HG02642 (cell line): ENCODE results near the gene ZBTB40.

ENCODE experiments used
- ATAC-seq: cut with Tn5 transposase; IDR thresholded peaks from one replicate; pipeline ENCODE4 v1.9.1; 2021; ENCODE audit warnings: mild to moderate bottlenecking; ENCODE audit not compliant: unreplicated experiment, poor library complexity

Gene ZBTB40

GRCh38 chr1:22496536-22497160 is 45.0 kb downstream of the ZBTB40 start:
- no peak for ATAC-seq

DNA sequence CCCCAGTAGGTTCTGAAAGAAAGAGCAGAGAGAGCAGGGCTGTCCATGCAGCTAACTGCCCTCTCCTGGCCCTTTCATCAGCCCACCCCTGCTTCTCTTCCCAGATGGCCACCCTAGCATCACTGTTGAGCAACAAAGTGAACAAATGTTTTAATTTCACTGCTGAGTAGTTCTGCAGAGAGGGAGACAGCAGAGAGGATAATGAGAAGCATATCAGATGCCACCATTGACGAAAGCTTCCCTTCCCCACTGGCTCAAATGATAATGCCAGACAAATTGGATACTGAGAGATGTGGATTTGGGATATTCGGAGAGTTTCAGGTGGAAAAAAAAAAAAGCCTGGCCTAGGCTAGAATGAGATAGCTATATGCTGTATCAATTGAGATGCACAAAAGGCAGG is 46.8 kb downstream of the ZBTB40 start:
- ATAC-seq = no peak

DNA sequence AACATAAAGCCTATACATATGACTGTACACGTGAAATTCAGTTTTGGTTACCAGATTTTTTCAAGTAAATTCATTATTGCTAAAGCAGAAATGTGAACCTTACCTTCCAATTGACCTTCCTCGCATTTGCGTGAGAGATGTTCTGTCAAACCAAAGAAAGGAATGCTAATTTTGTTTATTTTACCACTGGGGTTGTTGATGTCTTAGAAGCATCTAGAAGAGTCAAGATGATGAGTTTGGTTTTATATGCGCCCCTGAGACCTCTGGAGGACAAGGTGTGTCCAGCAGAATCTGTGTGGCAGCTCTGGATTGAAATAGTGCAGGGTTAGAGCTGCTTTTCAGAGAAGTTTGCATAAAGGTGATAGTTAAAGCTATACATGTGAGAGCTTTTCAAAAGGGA is 48.4 kb downstream of the ZBTB40 start:
- ATAC-seq = no peak

GRCh38 chr1:22500471-22500870 is 48.8 kb downstream of the ZBTB40 start:
- no peak for ATAC-seq

GRCh38 chr1:22502202-22502601 is 50.6 kb downstream of the ZBTB40 start:
- ATAC-seq = no peak

DNA sequence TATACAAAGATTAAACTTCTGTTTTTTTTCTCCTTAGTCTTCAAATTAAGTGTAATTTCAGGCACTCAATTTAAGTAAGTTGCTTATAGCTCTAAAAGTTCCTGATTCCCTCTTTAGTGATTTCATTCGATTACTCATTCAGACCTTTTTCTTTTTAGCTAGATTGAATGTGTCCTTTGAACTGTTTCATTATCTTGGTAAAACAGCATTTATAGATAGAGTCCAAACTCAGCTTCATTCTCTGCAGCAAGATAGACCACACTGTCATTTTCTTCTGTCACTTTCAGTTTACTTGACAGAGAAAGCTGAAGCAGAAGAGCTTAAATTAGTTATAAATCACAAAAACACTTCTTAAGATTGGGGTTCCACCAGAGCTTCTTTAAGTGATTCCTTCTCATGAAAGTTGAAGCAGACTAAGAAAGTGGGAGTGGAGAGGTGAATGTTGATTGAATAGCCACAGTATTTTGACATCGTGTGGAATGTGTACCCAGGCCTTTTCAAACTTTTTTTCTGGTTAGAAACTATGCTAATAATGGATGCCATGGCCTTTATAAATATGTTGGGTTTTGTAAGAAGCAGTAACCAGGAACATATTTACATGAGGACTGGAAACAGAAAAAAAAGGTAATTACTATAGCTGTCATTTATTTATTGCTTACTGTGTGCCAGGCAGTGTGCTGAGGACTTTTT is 52.2 kb downstream of the ZBTB40 start:
- ATAC-seq = no peak

- no peak for ATAC-seq
These were observed 54.6 kb downstream of the ZBTB40 start for GRCh38 chr1:22506130-22506692.

- ATAC-seq = no peak
These were observed 55.9 kb downstream of the ZBTB40 start for GRCh38 chr1:22507587-22507986.

GRCh38 chr1:22508329-22508728 is 56.7 kb downstream of the ZBTB40 start:
- no peak for ATAC-seq

DNA sequence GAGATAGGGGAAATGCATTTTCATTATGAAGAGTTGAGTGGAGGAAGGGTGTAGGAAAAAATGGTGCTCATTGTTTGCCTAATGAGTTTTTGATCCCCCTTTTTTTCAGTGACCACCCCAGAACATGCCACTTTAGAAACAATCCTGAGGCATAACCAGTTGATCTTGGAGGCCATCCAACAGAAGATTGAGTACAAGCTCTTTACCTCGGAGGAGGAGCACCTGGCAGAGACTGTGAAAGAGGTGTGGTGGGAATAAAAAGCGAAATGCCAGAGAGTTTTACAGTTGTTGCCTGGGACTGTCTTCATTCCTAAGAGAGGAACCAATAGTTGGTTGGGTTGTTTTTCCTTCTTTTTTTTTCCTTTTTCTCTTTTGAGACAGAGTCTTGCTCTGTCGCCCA is 57.3 kb downstream of the ZBTB40 start:
- no peak for ATAC-seq

DNA sequence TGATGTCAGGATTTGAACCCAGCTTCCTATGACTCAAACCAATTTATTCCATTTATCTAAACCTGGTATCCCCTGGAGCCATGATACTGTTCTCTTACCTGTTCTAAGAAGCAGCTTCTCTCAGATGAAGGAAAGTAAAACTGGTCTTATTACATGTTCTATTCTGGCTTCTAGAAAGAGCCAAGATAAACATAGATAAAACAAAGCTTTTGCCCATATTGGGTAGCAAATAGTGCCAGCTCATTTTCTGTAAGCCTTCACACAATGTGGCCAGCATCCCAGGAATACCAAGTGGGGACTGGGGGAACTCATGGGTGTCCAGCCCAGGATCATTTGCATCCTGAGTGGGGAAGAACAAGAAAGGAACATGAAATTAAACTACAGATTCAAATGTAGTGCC is 58.2 kb downstream of the ZBTB40 start:
- ATAC-seq = no peak

DNA sequence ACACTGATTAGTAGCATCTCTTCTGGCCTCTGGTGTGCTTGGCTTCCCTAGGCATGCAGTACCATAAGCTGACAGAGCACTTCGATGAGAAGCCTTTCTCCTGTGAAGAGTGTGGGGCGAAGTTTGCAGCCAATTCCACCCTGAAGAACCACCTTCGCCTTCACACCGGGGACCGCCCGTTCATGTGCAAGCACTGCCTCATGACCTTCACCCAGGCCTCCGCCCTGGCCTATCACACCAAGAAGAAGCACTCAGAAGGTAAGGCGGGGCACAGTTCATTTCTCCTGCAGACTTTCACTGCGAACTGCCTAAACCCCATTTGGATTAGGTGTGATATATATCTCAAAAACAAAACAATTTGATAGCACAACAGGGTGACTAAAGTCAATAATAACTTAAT is 61.2 kb downstream of the ZBTB40 start:
- no peak for ATAC-seq

DNA sequence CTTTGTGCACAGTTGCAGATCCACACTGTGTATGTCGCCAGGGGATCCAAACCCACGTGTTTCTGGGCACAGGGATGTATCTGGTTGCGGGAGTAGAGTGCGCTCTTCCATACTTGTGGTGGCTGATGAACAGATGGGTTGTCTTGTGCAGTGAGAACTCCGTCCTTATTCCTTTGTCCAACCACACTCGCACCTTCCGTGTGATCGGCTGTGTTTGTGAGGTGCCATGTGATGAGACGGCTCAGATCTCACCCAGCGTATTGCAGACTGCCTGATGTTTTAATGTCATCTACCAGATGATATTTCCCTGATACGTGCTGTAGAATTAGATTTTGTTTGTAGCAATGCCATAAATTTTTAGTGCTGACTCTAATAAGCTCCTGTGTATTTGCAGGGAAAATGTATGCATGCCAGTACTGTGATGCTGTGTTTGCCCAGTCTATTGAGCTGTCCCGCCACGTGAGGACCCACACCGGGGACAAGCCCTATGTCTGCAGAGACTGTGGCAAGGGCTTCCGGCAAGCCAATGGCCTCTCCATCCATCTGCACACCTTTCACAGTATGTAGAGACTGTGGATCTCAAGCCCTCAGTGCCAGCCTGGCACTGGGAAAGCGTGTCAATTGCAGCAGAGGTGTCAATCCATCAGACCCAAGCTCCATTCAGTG is 65.4 kb downstream of the ZBTB40 start:
- ATAC-seq = no peak

DNA sequence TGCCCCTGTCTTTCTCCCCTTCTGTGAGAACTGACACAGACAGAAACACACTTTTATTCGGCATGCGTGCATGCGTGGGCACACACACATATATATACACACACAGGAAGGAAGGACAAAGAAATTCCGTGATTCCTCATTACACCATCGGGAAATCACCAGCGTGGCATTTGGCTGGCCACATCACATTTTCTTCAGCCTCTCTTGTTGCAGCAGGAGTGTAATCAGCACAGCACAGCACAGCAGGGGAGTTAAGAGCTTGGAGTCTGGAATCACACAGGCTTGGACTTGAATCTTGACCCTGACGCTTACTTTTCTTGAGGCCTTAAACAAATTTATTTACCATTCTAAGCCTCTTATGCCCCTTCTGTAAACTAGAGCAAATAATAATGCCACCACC is 66.3 kb downstream of the ZBTB40 start:
- no peak for ATAC-seq

DNA sequence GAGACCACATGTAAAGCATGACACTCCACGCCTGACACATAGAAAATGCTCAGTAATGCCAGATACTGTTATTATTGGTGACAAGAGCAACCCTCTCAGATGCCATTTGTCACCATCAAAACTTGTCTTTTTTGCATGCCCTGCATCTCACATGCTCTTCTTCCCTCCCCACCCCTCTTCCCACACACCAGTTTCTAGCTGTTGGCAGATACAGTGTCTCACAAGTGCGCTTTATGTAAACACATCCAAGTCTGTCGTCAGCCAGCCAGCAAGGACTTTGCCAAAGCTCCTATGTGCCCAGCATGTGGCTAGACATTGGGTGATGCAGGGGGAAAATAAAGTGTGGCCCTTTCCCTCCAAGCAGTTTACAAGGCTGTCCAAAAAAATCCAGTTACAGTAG is 66.7 kb downstream of the ZBTB40 start:
- ATAC-seq = no peak

DNA sequence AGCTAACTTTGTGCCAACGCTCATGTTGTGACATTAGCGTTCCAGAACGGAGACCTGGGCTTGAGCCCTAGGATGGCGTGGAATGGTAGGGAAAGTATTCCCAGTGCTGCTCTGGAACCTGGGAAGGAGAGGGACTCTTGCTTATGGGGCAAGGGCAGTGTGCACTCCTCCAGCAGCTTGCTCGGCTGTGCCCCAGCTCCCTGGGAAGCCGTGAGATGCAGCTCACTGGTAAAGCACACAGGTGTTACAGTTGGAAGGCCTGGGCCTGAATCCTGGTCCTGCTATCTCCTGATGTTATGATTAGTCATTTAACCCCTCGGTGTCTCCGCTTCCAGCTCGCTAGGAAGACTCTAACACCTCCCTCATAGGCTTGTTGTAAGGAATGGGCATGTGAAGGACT is 69.2 kb downstream of the ZBTB40 start:
- no peak for ATAC-seq

DNA sequence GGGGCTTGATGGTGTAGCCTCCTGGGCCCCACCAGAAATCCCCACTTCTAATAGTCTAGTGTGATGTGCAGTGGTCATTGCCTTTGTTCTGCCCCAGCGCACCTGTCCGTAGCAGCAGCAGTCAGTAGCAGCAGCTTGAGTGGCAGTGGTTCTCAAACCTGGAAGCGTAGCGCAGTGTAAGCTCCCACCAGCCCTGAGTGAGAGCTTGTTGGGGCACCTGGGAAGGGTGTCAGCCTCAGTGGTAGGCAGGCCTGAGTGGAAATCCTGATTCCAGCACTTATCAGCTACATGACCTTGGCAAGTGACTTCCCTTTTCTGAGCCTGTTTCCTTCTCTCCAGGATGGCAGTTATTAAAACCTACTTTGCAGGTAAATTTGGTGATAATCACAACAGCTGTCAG is 70.0 kb downstream of the ZBTB40 start:
- no peak for ATAC-seq

- ATAC-seq = no peak
These were observed 70.6 kb downstream of the ZBTB40 start for GRCh38 chr1:22522221-22522743.

- ATAC-seq = no peak
These were observed 72.8 kb downstream of the ZBTB40 start for GRCh38 chr1:22524481-22524880.

DNA sequence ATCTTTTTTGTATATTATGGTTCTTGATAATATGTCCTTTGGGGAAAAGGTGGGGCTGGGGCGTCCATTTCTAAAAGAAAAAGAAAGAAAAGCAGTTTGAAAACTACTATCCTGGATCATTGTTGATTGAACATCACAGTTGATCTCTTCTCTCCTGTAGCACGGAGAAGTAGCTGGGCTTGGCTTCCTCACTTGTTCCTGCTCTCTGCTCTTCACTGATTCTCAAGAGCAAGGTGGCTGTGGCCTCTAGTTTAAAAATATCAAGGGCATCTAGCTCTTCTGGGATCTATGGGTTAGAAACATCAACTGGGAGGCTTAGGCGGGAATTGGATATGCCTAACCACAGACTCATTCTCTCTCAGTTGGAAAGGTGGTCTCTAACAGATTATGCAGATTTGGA is 73.6 kb downstream of the ZBTB40 start:
- ATAC-seq = no peak

DNA sequence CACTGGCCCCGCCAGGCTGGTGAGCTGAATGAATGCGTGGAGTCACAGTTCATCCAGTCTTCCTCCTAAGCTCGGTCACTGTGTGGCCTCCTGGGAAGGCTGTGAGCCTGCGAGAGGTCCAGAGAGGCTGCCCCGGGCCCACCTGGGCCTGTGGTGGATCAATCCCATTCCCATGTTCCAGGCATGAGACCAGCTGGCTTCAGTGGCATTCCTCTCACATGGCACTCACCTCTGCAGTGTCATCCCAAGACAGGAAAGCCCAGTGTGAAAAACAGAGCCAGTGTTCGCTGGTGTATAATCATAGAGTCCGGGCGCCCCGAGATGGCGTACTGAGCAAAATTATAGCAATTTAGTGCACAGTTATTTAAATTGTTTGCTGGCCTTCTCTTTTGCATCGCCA is 74.0 kb downstream of the ZBTB40 start:
- no peak for ATAC-seq
